Measurements from ENCODE around the gene TRIM8.

TRIM8 gene

DNA sequence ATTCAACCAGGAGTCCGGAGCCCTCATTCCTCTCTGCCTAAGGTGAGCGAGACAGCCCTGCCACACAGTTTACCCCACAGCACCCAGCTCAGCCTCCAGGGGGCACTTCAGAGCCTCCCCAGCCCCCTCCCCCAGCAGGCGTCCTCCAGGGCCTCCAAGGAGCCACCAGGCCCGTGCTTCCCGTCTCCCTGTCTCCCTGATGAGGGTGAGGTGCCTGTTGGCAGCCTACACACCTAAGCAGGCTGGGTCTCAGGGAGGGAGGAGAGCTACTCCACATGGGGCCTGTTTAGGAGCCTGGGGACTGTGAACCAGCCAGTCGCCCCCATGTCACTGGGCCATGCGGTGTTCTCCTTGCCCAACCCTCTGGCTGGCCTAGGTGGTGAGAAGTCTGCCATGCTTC lies 28.9 kb upstream of the TRIM8 start:
- no peak for DNase-seq

DNA sequence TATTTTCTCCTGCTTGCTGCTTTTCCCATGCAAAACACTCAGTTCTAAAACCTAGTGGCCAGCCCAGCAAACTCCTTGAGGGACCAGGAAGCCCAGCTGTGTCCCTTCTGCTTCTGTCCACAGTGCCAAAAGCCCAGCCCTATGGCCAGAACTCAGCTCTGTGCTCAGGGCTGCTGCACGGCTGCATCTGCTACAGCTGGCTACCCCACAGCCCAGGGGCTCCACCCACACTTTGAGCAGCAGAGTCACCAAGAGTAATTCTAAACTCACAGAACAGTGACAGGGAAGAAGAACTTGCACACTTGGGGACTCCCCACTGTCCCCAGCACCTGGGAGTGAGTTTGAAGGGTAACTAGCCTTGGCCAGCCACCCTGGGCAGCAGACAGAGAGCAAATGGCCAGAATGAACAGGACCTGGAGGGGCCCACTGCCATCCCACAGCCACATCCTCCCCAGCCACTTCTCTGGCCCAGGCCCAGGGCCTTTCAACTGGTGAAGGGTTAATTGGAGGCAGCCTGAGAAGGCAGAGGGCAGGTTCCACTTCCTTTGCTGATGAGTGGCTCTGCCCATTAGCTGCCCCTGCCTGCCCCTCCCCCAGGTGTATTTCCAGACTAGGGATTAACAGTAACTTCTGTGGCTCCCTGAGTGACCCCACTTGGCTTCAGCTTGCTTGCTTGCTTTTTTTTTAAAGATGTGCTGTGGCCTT lies 28.1 kb upstream of the TRIM8 start:
- no peak for DNase-seq

- DNase-seq: no peak
Observed at GRCh38 chr10:102617041-102617440, 27.2 kb upstream of the TRIM8 start.

- DNase-seq: no peak
Observed at GRCh38 chr10:102617816-102618215, 26.5 kb upstream of the TRIM8 start.

DNA sequence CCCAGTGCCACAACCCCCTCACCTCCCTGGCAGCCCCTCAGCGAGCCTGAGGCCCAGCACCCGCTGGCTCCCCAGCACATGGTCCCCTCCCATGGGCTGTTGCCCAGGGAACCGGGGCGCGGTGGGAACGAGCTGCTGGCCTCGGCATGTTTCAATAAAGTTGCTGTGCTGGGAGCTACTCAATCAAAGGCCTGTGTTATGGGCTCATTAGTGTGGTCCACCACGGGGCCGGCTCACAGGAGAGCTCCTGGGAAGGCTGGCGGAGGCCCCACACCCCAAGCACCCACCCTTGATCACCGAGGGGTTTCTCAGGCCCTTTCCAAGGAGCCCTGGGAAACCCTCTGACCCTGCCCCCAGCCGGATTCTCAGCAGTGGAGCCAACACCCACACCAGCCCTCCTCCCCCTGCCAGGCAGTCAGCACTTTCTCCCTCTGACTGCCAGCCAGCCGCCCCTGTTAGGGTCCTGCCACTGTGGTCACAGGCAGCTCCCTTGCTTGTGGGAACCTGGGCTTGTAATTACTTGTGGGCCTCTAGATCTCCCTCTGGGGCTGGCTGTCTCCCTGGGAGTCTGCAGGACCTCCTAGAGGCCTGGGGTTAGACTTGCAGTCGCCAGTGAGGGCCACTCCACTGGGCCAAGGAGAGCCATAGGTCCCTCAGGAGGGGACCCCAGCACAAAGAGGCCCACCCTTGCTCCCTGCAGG lies 24.8 kb upstream of the TRIM8 start:
- DNase-seq: peak in 22 of 56 donors; percentile 28 to 72 (median 52)

DNA sequence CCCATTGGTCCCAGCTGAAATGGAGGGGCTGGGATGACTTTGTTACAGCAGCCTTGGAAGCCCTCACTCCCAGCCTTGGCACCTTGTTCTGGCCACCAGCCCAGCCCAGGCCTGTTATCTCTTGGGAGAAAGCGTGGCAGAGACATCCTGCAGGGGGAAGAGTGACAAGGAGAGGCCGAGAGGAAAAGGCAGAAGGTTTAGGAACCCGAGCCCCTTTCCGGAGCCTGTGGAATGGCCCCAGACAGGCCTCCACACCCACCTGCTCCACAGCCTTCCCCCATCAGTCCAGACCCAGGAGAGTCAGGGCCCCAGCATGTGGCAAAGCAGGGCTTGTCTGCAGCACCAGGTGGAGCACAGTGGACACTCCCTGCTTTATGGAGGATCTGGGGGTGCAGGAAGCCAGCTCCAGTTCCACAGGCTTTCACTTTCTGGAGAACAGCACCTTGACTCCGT lies 24.1 kb upstream of the TRIM8 start:
- DNase-seq: no peak

DNA sequence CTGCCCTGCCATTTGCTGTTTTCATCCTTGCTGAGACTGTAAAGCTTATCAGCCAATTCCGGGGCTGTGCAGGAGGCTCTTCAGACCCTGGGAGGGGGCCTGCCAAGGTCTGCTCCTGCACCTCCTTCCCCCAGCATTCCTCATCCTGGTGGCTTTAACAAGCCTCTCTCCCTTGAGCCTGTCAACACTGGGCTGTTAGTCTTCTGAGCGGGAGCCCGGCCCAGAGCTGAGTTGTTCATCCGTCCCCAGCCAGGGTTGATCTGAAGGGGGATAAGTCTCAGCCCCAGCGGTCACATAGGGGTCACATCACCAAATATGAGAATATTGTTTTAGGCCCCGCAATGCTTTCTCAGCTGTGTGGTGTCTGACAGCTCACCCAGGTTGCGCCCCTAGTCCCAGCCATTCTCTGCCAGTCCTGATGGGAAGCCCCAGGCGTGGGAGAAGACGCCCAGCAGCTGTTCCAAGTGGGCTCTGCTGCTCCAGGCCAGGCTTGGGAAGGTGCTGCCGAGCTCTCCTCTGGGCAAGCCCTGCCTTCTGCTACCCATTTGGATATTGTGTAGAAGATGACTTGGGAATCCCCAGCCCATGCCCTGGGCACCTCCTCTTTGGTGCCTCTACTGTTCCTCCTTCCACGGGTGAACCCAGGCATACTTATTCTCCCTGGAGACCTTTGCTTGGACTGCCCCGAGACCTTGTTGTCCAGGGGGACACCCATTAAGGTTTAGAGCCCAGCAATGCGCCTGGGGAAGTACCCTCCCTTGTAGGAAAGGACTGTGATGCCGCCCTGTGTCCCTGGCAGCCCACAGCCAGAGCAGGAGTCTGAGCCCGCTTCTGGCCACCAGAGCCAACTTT lies 23.5 kb upstream of the TRIM8 start:
- peak in 1 of 56 donors; percentile 34 for DNase-seq

DNA sequence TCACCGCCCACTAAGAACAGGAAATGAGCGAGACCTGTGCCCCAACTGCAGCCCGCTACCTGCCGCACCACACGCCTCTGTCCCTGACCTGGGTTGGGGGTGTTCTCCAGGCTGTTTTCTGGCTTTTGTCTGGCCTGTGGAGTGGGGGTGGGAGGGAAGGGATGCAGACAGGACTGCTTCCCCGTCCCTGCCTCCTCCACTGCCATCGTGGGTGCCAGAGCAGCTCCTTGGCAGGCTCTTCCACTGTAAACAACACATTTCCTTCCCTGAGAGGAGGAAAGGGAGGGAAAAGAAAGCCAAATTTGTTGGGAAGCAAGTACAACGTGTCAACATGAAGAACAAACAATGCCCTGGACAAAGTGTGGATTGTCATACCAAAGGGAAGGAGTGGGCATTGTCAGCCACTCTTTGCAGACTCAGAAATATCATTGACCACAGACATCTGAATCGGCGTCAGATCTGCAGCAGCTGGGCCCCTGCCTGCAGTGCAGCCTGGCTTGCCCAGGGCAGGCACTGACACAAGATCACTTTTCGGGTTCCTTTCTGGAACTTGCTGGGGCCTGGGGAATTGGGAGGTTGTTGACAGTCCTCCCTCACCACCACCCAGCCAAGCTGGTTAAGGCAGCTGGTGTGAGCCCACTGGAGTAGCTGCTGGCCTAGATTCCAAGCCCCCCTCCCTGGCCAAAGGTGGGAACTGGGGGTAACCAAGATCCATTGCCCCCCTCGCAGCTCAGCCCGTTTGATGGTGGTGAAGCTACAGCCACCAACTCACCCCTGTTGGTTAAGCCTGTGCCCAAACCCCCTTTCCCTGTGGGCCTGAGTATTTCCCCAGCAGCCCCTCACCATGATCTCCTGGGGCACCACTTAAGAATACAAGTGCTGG lies 22.6 kb upstream of the TRIM8 start:
- peak in 13 of 56 donors; percentile 27 to 57 (median 39) for DNase-seq

- no peak for DNase-seq
Observed at GRCh38 chr10:102624094-102624493, 20.2 kb upstream of the TRIM8 start.

DNA sequence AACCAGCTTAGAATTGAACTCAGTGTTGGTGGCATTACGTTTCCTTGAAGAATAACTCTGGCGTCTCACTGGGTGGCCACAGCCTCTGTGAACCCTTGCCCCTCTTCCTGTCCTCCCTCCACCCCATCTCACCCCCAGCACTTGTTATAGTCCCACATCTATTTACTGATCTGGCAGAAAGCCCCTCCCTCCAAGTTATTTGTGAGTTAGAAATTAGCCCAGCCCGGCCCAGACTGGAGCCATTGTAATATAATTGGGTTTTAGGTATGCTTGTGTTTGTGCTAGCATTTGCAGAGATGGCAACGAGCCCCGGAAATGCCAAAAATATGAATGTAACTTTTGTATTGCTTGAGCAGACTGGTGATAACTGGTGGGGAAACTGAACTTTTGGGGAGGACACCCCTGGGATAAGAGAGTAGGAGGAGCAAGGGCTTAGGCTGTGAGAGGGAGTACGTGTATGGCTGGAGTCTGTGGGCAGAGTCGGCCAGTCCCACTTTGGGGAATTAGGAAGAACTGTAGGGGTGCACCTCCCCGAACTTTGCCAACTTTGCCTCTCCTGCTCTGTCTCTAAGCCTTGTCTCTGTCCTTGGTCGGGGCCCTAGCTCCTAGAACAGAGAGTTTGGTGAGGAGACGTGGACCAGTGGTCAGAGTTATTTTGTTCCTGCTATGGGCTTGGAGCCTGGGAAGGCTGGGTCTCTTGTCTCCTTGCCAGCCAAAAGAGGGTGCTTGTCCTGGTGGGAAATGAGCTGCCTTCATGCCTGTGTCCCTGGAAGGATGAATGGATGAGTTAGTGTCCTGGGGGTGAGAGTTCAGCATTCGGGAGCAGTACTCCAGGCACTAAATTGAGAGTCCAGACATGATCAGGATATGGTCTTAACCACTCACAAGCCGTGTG lies 19.3 kb upstream of the TRIM8 start:
- DNase-seq: no peak

DNA sequence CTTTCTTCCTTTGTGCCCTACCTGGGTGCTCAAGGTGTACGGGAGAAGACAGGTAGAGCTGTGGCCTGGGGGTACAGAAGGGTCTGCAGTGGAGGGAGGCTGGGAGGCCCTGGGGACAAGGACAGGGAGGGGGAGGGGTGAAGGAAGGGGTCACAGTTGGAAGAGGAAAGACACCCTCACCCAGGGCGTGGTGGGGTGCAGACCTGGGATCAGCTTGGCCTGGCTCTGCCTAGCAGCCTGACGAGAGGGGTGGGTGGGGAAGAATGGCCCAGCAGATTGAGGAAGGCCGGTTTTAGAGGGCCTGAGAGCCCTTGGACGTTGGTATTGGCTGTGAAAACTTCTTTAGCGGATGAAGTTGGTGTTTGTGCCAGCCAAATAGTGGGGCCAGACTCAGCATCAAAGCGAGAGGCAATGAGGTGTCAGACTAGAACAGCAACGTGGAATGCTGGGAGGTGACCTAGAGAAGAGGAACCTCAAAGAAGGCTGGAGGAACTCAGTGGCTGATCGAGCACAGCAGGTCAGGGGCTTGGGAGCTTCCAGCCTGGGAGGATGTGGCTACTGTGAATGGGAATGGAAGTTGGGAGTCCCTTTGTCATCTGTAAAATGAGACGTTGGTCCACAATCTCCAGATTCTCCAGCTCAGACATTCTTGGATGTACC lies 18.1 kb upstream of the TRIM8 start:
- no peak for DNase-seq

- peak in 33 of 56 donors; percentile 29 to 79 (median 58) for DNase-seq
Observed at GRCh38 chr10:102627291-102627735, 17.0 kb upstream of the TRIM8 start.

GRCh38 chr10:102627736-102628293 lies 16.5 kb upstream of the TRIM8 start:
- DNase-seq: peak in 26 of 56 donors; percentile 42 to 75 (median 64)

DNA sequence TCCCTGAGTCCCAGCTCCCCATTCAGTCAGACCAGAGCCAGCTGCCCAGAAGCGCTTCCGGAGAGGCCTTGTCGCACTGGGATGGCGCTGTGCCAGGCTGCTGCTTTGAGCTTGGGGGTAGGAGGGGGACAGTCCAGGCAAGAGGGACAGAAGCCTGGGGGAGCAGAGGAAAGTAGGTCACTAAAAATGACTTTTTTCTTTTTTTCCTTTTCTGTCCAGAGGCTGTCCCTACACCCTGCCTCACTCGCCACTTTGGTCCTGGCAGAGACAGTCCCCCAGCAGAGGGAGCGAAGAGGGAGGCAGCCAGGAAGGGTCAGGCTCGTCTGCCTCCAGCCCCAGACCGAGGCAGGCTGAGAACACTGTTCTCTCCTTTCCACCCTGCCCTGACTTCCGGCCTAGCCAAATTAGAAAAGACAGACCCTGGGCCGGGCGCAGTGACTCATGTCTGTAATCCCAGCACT lies 15.8 kb upstream of the TRIM8 start:
- DNase-seq: peak in 51 of 56 donors; percentile 38 to 90 (median 75)

DNA sequence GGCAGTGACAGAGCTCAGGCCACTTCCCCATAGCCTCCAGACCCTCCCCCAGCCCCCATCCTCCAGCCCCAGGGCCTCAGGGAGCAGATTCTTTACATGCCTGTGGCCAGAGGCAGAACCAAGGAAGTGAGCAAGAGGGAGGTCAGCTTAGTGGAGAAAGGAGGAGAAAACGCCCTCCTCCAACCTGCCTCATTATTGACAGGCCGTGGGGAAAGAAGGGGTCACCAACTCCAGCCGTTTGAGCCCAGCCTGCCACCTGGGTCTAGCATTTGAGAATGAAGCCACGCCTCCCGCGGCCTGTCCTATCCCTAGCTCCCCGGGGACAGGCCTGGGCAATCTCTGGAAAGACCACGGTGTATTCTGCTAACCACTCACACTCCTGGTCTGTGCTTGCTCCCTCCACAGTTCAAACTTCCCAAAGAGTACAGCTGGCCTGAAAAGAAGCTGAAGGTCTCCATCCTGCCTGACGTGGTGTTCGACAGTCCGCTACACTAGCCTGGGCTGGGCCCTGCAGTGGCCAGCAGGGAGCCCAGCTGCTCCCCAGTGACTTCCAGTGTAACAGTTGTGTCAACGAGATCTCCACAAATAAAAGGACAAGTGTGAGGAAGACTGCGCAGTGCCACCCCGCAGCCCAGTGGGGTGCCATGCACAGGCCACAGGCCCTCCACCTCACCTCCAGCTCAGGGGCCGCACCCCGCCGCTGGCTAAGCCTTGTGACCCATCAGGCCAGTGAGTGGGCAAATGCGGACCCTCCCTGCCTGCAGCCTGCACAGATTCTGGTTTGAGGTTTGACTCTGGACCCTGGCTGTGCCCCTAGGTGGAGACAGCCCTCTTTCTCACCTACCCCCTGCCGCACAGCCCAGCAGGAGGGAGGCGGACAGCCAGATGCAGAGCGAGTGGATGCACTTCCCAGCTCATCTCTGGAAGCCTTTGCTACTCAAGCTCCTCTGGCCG lies 14.3 kb upstream of the TRIM8 start:
- peak in 5 of 56 donors; percentile 16 to 44 (median 38) for DNase-seq

- DNase-seq: peak in 12 of 56 donors; percentile 23 to 45 (median 32)
Observed at GRCh38 chr10:102630663-102631062, 13.6 kb upstream of the TRIM8 start.
